Measurements from ENCODE around the gene ZPBP.
A peak's percentile ranks its signal among the peaks of the same experiment; 100 is the strongest.

ZPBP gene

GRCh38 chr7:50092579-50093491 lies at the start of gene ZPBP:
TSS of gene ZPBP (minus strand) at chr7:50093246. CDS start at chr7:50093194, 52 bp downstream.
- H3K4me3 ChIP-seq (ENCODE audit: low read depth, low read length) = peak within 1 kb of the TSS; percentile 60
- TF ChIP-seq CTCF (IDR thresholded peaks at IDR 0.05; ENCODE audit: low read depth, low read length, missing control alignments) = peak; percentile 58
- peak; percentile 27 for DNase-seq (ENCODE audit: low read depth)

GRCh38 chr7:50142425-50143017 lies 49.5 kb upstream of the ZPBP start:
- no peak overlapping the region for H3K4me3 ChIP-seq (ENCODE audit: low read depth, low read length)
- no peak for DNase-seq (ENCODE audit: low read depth)

GRCh38 chr7:50141854-50142253 lies 48.8 kb upstream of the ZPBP start:
- H3K4me3 ChIP-seq (ENCODE audit: low read depth, low read length) = no peak overlapping the region
- no peak for TF ChIP-seq CTCF (IDR thresholded peaks at IDR 0.05; ENCODE audit: low read depth, low read length, missing control alignments)
- DNase-seq (ENCODE audit: low read depth) = no peak

More at GRCh38 chr7:50142425-50143017, 49.5 kb upstream of the ZPBP start:
- peak; percentile 63 for TF ChIP-seq CTCF (IDR thresholded peaks at IDR 0.05; ENCODE audit: low read depth, low read length, missing control alignments)

GRCh38 chr7:50141131-50141530 lies 48.1 kb upstream of the ZPBP start:
- TF ChIP-seq CTCF (IDR thresholded peaks at IDR 0.05; ENCODE audit: low read depth, low read length, missing control alignments) = no peak
- no peak overlapping the region for H3K4me3 ChIP-seq (ENCODE audit: low read depth, low read length)
- no peak for DNase-seq (ENCODE audit: low read depth)

GRCh38 chr7:50140688-50141087 lies 47.6 kb upstream of the ZPBP start:
- TF ChIP-seq CTCF (IDR thresholded peaks at IDR 0.05; ENCODE audit: low read depth, low read length, missing control alignments) = no peak
- no peak overlapping the region for H3K4me3 ChIP-seq (ENCODE audit: low read depth, low read length)
- no peak for DNase-seq (ENCODE audit: low read depth)

- TF ChIP-seq CTCF (IDR thresholded peaks at IDR 0.05; ENCODE audit: low read depth, low read length, missing control alignments) = no peak
- DNase-seq (ENCODE audit: low read depth) = no peak
- no peak overlapping the region for H3K4me3 ChIP-seq (ENCODE audit: low read depth, low read length)
These were observed 45.1 kb upstream of the ZPBP start for GRCh38 chr7:50138101-50138500.

Measured in GM12864 (cell line).